Esophagus mucosa (tissue), 1 donor: ENCODE measurements around the gene ANO7. TPM values are rescaled to one million over a fixed set of nuclear protein-coding genes. Genes with fewer than 3 reads are reported as not detected.

Experiments used
- ATAC-seq: fragments of 200-7000 bp; cut with Tn5 transposase; one replicate; pipeline ENCODE4 v1.9.1; 2020
- total RNA-seq: library from RNA; stranded (reverse); gene quantifications from one replicate; pipeline ENCODE4 v1.2.4, GENCODE V29; 2023
- donor health status: DM: yes; HTN: yes; CAD: no.

ANO7 gene
- total RNA-seq, 1 donor from 2014 or later, result 0.12 TPM

DNA sequence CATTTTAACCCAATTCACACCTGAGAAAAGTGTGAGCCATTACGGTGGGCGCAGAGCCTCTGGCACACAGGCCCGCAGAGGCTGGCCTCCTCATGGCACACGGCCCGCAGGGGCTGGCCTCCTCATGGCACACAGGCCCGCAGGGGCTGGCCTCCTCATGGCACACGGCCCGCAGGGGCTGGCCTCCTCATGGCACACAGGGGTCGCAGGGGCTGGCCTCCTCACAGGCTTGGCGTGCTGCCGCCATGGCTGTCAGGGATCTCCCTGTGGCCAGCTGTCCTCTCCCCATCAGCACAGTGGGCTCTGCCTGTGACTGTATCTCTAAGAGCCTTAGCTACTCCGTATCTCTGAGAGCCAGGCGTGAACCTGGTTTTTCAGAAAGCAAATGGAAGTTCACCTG, 24.6 kb downstream of the ANO7 start:
- no peak for ATAC-seq

DNA sequence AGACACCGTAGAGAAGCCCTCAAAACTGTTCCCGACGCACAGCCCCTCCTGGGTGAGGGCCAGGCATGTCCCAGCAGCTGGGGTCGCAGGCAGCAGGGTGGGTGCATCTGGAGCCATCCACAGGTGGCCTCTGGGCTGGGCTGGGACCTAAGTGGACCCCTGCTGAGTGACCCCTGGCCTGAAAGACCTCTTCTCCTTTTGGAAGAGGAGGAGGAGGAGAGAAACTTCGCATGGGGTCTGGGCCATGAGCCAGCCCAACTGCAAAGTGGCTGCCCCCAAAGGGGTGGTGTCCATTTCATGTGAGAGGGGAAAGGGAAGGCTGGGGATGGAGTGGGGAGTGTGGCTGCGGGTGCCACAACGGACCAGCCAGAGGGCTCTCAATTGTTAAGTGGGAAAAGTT, 25.1 kb downstream of the ANO7 start:
- no peak for ATAC-seq

DNA sequence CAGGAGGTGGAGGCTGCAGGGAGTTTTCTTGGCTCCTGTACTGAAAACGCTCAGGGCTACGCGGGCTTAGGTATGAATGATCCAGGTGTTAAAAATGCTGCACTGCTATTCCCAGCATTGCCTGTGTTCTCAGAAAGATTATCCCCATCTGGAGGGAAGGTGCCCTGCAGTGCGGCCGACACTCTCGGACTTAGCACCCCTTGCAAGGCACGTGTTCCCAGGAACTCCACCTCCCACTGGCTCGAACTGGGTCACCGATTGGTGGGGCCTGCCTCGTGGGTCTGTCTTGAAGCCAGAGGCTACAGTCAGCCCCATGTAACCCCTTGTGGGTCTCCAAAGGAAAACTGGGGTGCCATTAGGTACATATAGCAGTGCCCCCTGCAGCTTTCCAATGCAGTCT, 25.7 kb downstream of the ANO7 start:
- no peak for ATAC-seq

DNA sequence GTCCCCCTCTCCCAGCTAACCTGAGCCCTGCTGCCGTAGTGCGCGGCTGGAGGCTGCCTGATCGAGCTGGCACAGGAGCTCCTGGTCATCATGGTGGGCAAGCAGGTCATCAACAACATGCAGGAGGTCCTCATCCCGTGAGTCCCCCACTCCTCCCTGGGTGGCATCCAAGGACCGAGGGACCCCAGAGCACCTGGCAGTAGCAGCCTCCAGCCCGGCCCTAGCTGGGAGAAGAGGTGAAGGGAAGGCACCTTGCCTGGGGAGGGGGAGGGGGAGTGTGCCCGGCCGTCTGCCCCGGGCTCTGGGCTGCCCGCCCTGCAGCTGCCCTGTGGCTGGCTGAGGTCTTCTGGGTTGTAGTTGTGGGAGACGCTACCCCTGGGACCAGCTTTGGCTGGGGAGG, 26.3 kb downstream of the ANO7 start:
- no peak for ATAC-seq

DNA sequence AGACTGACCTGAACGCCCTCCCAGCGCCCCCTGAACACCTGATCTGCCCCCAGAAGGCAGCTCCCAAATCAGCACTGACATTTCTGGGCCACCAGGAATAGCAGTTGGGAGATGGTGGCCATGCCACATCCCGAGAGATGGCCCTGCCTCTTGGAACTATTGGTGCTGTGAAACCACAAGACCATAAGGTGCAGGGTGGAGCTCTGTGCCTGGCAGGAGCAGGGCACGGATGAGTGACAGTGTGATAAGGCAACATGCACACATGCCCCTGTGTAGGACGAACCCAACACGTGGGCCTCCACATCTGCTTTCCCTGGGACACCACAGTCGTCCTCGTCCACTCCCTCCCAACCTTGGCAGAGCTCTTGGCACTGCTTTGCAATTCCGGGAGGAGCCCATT, 26.9 kb downstream of the ANO7 start:
- ATAC-seq, result no peak

DNA sequence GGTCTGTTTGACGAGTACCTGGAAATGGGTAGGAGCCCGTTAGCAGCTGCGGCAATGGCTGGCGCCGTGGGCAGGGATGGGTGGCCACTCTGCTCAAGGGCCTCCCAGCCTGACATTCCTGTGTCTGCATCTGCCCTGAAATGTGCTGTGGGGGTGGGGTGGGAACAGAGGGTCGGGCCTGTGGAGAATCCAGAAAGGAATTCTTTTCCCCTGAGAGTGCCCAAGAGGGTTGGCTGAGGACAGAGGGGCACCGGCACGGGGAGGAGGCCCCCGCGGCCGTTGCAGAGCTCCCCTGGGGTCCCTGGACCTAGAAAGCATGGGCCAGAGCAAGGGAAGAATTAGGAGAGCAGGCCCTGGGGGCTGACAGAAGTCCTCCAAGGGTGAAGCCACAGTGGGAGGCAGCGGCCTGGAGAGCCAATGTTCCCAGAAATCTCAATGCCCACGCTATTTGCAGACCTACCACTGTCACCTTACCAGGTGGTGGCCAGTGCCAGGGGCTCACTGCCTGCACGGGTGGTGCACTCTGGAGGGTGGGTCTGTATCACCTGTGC, 27.8 kb downstream of the ANO7 start:
- no peak for ATAC-seq

DNA sequence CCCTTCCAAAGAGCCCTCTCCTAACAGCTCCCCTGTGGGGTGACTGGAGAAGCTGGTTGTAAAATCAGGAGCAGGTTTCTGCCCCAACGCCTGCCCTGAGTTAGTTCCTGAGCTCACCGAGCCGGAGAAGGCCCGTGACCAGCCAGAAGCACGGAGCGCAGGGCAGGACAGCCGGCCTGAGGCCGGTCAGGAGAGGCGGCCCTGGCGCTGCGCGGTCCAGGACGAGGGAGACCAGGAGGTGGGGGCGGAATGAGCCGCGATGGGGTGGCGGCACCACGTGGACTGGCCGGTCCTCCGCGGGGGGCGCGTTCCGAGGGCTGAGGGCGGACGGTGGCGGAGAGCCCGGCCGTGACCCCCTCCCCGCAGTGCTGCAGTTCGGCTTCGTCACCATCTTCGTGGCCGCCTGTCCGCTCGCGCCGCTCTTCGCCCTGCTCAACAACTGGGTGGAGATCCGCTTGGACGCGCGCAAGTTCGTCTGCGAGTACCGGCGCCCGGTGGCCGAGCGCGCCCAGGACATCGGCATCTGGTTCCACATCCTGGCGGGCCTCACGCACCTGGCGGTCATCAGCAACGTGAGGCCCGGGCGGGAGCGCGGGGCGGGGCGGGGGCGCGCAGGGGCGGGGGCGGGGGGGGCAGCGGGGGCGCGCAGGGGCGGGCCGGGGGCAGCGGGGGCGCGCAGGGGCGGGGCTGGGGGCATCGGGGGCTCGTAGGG, 29.0 kb downstream of the ANO7 start:
- ATAC-seq, result peak; percentile 49

DNA sequence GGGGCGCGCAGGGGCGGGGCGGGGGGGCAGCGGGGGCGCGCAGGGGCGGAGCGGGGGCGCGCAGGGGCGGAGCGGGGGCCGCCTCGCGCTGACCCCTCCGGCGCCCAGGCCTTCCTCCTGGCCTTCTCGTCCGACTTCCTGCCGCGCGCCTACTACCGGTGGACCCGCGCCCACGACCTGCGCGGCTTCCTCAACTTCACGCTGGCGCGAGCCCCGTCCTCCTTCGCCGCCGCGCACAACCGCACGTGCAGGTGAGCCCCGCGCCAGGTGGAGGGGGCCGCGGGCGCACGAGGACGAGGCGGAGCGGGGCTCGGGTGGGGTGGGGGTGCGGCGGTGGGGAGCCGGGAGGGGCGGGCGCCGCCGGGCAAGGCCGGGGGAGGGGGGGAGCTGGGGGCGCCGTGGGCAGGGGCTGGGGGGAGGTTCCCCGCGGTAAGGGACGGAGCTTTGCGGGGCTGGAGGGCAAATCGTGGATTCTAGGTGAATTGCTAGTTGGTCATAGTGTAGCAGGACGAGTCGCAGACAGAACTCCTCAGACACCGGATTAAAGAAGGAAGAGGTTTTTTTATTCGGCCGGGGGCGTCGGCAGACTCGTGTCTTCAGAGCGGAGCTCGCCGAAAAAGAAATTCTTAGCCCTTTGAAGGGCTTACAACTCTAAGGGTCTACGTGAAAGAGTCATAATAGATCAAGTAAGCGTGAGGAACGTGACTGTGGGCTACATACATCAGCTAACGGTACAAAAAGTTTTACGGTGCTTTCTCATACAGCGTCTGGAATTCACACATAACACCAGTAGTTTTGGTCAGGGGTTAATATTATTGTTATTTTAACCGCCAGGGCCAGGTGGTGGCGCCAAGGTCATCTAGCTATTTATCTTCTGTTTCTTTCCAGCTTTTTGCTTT, 29.9 kb downstream of the ANO7 start:
- ATAC-seq, result peak; percentile 30

DNA sequence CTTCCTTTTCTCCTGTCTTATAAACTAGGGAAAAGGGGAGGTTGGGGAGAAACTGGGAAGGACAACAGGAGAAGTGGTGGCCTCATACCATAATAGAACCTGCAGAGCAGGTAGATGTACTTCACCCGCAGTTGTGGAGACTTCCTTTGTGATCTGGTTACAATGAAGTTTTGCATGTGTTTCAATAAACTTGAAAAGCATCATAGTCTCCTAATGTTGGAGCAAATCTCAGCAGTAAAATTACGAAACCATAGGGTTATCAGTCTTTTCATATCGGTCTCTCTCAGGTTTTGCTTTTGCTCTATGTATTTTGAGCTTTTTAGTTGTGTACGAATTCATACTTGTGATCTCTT, 30.5 kb downstream of the ANO7 start:
- no peak for ATAC-seq

DNA sequence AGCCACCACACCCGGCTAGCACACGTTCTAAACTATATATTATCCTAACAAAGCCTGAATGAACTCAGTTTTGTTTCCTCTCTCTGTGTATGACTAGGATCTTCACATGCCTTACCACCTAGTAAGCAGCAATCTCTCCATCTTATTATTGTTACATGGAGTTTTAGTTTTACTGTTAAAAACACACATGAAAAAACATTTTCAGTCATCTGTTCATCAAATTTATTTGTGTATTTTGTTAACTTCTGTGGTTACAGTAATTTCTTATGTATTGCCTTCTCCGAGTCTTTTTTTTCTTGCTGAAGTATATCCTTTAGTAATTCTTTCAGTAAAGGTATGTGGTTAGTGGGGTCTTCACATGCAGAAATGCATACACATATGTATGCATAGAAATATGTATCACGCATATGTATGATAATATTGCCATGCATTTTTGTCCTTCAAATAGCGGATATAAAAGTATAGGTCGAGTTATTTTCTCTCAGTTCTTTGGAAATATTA, 31.4 kb downstream of the ANO7 start:
- ATAC-seq, result no peak

DNA sequence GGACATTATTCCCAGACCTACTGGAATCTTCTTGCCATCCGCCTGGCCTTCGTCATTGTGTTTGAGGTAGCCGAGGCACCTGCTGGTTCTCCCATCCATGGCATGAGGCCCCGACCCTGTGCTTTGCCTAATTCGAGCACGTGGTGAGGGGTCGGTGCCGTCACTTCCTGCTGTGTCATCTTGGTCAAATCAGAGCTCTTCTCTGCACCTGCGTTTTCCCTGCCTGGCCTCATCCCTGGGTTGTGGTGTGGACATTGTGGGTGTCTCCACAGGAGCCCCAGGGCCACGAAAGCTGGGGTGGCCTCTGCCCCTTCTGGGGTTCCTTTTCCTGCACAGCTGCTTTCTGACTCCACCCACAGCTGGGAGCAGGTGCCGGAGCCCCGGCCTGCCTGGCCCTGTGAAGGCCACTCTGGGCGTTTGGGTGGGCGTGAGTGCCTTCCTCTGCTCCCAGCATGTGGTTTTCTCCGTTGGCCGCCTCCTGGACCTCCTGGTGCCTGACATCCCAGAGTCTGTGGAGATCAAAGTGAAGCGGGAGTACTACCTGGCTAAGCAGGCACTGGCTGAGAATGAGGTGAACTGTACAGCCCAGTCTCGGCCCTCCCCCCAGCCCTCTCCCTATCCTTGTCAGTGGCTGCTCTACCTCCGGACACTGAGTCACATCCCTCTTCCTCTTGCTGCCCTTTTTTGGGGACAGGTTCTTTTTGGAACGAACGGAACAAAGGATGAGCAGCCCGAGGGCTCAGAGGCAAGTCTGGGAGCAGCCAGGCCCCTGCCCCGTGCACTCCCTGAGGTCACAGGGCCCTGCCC, 34.9 kb downstream of the ANO7 start:
- ATAC-seq, result peak; percentile 48

DNA sequence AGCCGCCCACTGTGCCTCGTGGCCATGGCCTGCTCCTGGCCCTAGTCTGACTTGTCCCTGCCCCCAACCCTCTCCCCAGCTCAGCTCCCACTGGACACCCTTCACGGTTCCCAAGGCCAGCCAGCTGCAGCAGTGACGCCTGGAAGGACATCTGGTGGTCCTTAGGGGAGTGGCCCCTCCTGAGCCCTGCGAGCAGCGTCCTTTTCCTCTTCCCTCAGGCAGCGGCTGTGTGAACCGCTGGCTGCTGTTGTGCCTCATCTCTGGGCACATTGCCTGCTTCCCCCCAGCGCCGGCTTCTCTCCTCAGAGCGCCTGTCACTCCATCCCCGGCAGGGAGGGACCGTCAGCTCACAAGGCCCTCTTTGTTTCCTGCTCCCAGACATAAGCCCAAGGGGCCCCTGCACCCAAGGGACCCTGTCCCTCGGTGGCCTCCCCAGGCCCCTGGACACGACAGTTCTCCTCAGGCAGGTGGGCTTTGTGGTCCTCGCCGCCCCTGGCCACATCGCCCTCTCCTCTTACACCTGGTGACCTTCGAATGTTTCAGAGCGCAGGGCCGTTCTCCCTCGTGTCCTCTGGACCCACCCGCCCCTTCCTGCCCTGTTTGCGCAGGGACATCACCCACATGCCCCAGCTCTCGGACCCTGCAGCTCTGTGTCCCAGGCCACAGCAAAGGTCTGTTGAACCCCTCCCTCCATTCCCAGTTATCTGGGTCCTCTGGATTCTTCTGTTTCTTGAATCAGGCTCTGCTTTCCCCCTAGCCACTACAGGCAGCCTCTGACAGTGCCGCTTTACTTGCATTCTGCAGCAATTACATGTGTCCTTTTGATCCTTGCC, 35.8 kb downstream of the ANO7 start:
- peak; percentile 51 for ATAC-seq

DNA sequence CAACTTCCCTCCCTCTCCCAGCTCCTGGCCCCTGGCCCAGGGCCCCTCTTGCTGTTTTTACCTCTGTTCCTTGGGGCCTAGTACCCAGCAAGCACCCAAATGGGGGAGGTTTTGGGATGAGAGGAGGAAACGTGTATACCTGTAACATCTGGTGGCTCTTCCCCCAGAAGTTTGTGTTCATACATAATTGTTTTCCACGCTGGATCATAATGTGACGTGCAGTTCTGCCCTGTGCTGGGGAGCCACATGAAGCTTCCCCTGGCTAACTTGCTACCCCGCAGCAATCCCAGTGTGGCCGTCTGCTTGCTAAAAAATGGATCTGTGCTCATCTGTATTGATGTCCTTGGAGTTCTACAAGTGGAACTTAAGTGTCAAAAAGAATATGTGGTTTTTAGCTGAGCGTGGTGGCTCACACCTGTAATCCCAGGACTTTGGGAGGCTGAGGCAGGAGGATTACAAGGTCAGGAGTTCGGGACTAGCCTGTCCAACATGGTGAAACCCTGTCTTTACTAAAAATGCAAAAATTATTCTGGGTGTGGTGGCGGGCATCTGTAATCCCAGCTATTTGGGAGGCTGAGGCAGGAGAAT, 36.5 kb downstream of the ANO7 start:
- no peak for ATAC-seq

DNA sequence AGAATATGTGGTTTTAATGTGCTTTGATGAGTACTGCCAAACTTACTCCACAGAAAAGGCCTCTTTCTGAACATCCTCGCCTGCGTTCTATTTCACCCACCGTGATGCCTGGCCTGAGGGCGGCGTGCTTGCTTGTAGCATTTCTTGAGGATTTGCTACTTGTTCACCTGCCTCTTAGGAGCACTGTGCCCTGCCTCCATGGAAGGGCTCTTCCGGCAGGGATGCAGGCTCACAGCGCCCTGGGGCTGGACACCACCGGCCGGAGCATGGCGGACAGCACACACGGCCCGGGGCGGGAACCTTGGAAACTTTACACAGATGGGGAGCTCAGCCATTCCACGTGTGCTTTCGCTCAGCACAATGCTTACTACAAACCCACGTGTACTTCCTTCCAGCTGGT, 37.1 kb downstream of the ANO7 start:
- ATAC-seq, result no peak

DNA sequence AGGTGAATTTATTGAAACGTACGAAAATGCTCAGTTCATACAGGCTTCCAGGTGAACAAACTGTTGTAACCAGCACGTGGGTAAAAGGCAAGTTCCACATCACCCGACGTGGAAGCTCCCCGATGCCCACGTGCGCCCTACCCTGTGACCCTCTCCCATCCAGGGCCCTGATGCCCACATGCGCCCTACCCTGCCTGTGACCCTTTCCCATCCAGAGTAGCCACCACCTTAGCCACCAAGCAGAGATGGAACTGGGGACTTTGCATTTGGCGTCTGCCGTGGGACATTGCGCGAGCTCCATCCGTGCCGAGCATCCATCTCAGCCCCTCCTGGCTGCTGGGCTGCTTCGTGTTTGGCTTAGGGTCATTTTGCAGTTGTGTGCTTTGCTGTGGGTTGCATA, 37.5 kb downstream of the ANO7 start:
- no peak for ATAC-seq

DNA sequence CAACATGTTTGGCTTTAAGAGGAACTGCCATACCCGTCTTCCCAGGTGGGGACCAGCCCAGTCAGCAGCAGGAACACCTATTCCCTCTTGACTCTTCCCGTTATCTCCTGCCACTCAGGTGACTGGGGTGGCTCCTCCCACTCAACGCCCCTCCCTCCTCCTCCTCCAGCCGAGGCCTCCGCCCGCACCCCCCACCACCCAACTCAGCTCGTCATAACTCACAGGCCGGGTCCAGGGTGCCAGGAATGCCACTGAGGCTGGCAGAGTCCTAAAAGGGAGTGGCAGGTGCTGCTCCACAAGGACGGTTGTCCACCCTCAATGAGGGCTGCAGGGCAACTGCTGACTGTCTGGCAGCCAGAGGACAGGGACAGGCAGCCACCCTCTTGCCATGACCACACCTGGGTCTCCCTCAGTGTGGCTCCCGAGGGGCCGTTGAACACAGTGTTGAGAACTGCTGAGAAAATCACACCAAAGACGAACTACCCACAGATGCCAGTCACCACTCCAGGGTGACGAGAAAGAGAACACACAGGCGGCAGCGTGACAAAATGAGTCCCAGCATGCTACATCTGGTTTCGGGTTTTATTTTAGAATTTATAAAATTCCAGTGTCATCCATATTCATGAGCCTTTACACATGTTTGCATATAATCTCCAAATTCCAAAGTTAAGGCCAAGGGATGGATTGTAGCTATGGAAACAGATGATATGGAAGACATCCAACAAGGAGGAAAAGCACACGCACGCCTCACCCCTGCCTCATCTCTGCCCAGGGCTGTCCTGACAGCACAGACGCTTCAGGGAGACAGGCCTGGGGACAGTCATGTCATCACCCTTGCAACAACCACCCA, 38.5 kb downstream of the ANO7 start:
- no peak for ATAC-seq

DNA sequence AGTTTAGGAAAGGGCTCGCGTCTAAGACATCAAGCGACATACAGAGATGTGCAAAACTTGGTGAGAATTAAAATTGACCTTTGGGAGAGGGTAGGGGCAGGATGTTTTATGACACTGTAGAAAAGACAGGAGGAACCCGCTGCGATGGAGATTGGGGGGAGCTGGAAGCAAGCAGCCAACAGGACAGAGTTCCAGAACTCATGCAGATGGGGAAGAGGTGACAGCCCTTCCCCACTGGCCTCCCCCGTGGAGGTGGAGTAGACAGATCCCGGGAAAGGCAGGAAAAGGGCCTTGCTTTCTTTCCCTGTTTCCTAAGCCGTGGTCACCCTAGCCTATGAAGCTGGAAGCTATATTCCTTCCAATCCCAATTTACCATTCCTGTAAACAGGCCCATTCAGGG, 39.1 kb downstream of the ANO7 start:
- ATAC-seq, result no peak

DNA sequence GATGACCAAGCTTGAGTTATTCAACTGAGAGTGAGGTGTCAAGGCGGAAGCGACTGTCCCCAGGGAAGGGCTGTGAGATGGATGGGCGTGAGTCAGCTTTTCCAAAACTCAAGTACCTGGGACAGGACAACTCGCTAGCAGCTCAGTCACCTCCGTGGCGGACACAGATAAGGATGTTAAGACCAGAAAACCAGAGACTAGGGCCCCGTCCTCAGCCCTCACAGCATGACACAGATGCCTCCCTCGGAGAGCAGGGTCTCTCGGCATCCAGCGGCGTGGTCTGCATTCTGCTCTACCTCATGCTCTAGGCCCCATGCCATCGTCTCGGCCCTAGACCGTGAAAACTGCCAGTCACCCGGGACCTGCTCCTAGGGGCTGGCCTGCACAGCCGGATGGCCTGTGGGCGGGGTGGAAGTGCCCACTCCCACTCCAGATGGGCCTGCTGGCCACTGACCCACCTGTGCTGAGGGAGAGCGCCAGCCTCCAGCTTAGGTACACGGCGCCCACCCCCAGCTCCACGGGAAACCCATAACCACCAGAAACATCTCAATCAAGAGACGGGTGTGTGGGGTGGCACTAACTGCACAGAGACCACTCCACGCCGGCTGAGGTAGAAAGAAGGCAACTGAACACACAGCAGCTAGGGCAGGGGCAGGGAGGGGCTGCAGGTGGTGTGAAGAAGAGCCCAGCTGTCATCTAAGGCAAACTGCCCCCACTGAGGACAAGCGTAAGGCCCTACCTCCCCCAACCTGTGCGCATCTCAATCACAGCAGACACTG, 39.8 kb downstream of the ANO7 start:
- ATAC-seq, result no peak

DNA sequence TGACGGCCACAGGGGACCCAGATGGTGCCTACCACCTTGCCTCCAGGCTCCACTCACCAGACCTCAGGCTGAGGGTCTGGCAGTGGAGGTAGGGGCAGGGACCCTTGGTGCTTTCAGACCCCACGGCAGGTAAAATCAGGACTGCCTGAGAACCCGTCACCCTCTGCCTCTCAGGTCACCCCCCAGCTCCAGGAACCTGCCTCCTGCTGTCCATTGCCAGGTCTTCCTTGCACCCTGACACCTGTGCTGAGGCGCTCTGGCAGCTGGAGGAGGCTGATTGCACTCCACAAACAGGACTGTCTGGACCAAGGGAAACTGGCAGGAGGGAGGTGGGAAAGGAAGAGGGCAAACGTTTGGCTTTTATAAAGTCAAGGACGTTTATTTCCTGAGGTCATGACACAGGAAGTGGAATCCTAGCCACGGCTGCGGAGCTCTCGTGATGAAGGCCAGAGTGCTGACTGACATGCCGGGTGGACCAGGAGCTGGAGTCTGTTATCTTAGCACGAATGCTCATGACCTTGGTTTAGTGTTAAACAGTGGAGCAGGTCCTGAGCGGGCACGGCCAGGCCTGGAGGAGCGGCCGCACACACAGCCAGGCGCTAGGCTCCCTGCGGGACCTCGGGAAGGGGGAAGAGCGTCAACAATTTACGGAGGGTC, 40.5 kb downstream of the ANO7 start:
- no peak for ATAC-seq
